MM.1S (cell line): ENCODE results near the gene HOXC4.

ENCODE experiments used
- DNase-seq: peaks from one replicate; pipeline ENCODE4 v3.0.0-alpha.2; 2015
- H2AFZ ChIP-seq: fragments of 300-600 bp; sonication (generic); 2 replicates; pipeline ENCODE4 v1.6.0; 2016; ENCODE audit warnings: antibody characterized with exemption, low read length
- H3F3A ChIP-seq: fragments of 300-600 bp; sonication (generic); 2 replicates; pipeline ENCODE4 v1.6.1; 2016; ENCODE audit warnings: mild to moderate bottlenecking, antibody characterized with exemption, low read length, moderate library complexity, mixed read lengths; ENCODE audit not compliant: insufficient read depth
- H3K27ac ChIP-seq: fragments of 300-600 bp; sonication (generic); 2 replicates; pipeline ENCODE4 v1.5.1; 2016; ENCODE audit warnings: mild to moderate bottlenecking, low read length
- H3K27me3 ChIP-seq: fragments of 300-600 bp; sonication (generic); replicated peaks from 2 replicates; pipeline ENCODE4 v1.6.0; 2016; ENCODE audit warnings: low read length; ENCODE audit not compliant: insufficient read depth
- H3K36me3 ChIP-seq: fragments of 300-600 bp; sonication (generic); replicated peaks from 2 replicates; pipeline ENCODE4 v1.6.1; 2016; ENCODE audit warnings: mild to moderate bottlenecking, low read length, mixed read lengths; ENCODE audit not compliant: insufficient read depth
- H3K4me1 ChIP-seq: fragments of 300-600 bp; sonication (generic); 2 replicates; pipeline ENCODE4 v1.6.1; 2016; ENCODE audit warnings: low read length, mixed read lengths
- H3K4me2 ChIP-seq: fragments of 300-600 bp; sonication (generic); 2 replicates; pipeline ENCODE4 v1.6.0; 2016; ENCODE audit warnings: low read depth, low read length
- H3K4me3 ChIP-seq: fragments of 300-600 bp; sonication (generic); 2 replicates; pipeline ENCODE4 v1.5.1; 2016; ENCODE audit warnings: low read length, mixed read lengths
- H3K79me2 ChIP-seq: fragments of 300-600 bp; sonication (generic); 2 replicates; pipeline ENCODE4 v1.6.1; 2016; ENCODE audit warnings: mixed run types, low read length, mixed read lengths
- H3K9ac ChIP-seq: fragments of 300-600 bp; sonication (generic); 2 replicates; pipeline ENCODE4 v1.6.1; 2016; ENCODE audit warnings: low read length, mixed read lengths
- H3K9me2 ChIP-seq: fragments of 300-600 bp; sonication (generic); replicated peaks from 2 replicates; pipeline ENCODE4 v1.6.1; 2016; ENCODE audit warnings: mild to moderate bottlenecking, low read length, mixed read lengths; ENCODE audit not compliant: insufficient read depth
- H3K9me3 ChIP-seq: fragments of 300-600 bp; sonication (generic); replicated peaks from 2 replicates; pipeline ENCODE4 v1.6.1; 2016; ENCODE audit warnings: mild to moderate bottlenecking, low read length, mixed read lengths; ENCODE audit not compliant: insufficient read depth
- H4K20me1 ChIP-seq: fragments of 300-600 bp; sonication (generic); 2 replicates; pipeline ENCODE4 v1.6.1; 2016; ENCODE audit warnings: mild to moderate bottlenecking, low read length, moderate library complexity, mixed read lengths; ENCODE audit not compliant: insufficient read depth
- CTCF ChIP-seq: fragments of 300-600 bp; sonication (generic); IDR thresholded peaks from 2 replicates; pipeline ENCODE4 v1.5.1; 2016; ENCODE audit warnings: antibody characterized with exemption, low read length, mixed read lengths
- EZH2 ChIP-seq: fragments of 300-600 bp; sonication (generic); optimal IDR thresholded peaks from 2 replicates; pipeline ENCODE3; 2017; ENCODE audit warnings: low read depth, mild to moderate bottlenecking, antibody characterized with exemption, low read length, mixed read lengths
- EZH2phosphoT487 ChIP-seq: fragments of 300-600 bp; sonication (generic); IDR thresholded peaks from 2 replicates; pipeline ENCODE4 v1.6.1; 2018; ENCODE audit warnings: antibody characterized with exemption, low read length

The HOXC4 gene

GRCh38 chr12:54047964-54048303 is 5.7 kb upstream of the HOXC4 start:
- no peak overlapping the region for H3K4me2 ChIP-seq
- H3K36me3 ChIP-seq, result no peaks in the 10 kb centered on the region
- no peak for DNase-seq
- no peaks in the 10 kb centered on the region for H4K20me1 ChIP-seq
- no peak overlapping the region for H3K4me3 ChIP-seq
- TF ChIP-seq EZH2 (no peak), EZH2phosphoT487 (no peak), CTCF (no peak)
- H3K9ac ChIP-seq, result no peak overlapping the region
- no peak overlapping the region for H2AFZ ChIP-seq
- H3K9me2 ChIP-seq, result no peaks in the 10 kb centered on the region
- peaks cover 88% of the 10 kb centered on the region for H3K27me3 ChIP-seq
- H3K79me2 ChIP-seq, result no peaks in the 10 kb centered on the region
- no peaks in the 10 kb centered on the region for H3K4me1 ChIP-seq
- no peak overlapping the region for H3K27ac ChIP-seq
- H3F3A ChIP-seq, result no peaks in the 10 kb centered on the region
- H3K9me3 ChIP-seq, result no peaks in the 10 kb centered on the region

- Histone ChIP-seq H3K4me2 (no peak overlapping the region), H3K9me2 (no peaks in the 10 kb centered on the region), H3K27me3 (peaks cover 94% of the 10 kb centered on the region), H2AFZ (no peak overlapping the region), H3K36me3 (no peaks in the 10 kb centered on the region), H3F3A (no peaks in the 10 kb centered on the region), H3K9ac (no peak overlapping the region), H3K27ac (no peak overlapping the region), H3K4me3 (no peak overlapping the region), H3K79me2 (no peaks in the 10 kb centered on the region), H3K4me1 (no peaks in the 10 kb centered on the region), H4K20me1 (no peaks in the 10 kb centered on the region), H3K9me3 (no peaks in the 10 kb centered on the region)
- no peak for DNase-seq
- TF ChIP-seq EZH2phosphoT487, result no peak
- no peak for TF ChIP-seq EZH2
- no peak for TF ChIP-seq CTCF
Measured at GRCh38 chr12:54048406-54049093, 5.1 kb upstream of the HOXC4 start.

GRCh38 chr12:54049108-54049507 is 4.5 kb upstream of the HOXC4 start:
- Histone ChIP-seq H3K27ac (no peak overlapping the region), H3K36me3 (no peaks in the 10 kb centered on the region), H3K4me1 (no peaks in the 10 kb centered on the region), H3K4me2 (no peak overlapping the region), H3K9me3 (no peaks in the 10 kb centered on the region), H3K9ac (no peak overlapping the region), H3K27me3 (peaks cover 98% of the 10 kb centered on the region), H3K79me2 (no peaks in the 10 kb centered on the region), H3K9me2 (no peaks in the 10 kb centered on the region), H4K20me1 (no peaks in the 10 kb centered on the region), H3F3A (no peaks in the 10 kb centered on the region), H2AFZ (no peak overlapping the region), H3K4me3 (no peak overlapping the region)
- TF ChIP-seq EZH2 (no peak), EZH2phosphoT487 (no peak), CTCF (no peak)
- no peak for DNase-seq
